SK-N-SH (cell line): ENCODE results near the gene ADCY1.

Experiments used
- FOSL2 ChIP-seq: IDR thresholded peaks from 2 replicates; pipeline ENCODE4 v1.4.0; 2012; ENCODE audit warnings: low read depth, mild to moderate bottlenecking, moderate library complexity, borderline replicate concordance
- FOXM1 ChIP-seq: IDR thresholded peaks from 2 replicates; pipeline ENCODE4 v1.4.0; 2012; ENCODE audit warnings: low read depth, mild to moderate bottlenecking
- JUND ChIP-seq: IDR thresholded peaks from 2 replicates; pipeline ENCODE4 v1.4.0; 2012
- NFIC ChIP-seq: IDR thresholded peaks from 2 replicates; pipeline ENCODE4 v1.4.0; 2012; ENCODE audit warnings: borderline replicate concordance
- POLR2AphosphoS5 ChIP-seq: IDR thresholded peaks from 2 replicates; pipeline ENCODE4 v1.6.1; 2012; ENCODE audit warnings: low read depth, low read length
- RFX5 ChIP-seq: IDR thresholded peaks from 2 replicates; pipeline ENCODE4 v1.6.1; 2012; ENCODE audit warnings: mild to moderate bottlenecking, improper control_type of control experiment, low read length
- TAF1 ChIP-seq: IDR thresholded peaks from 2 replicates; pipeline ENCODE4 v1.6.1; 2012; ENCODE audit warnings: low read depth, mild to moderate bottlenecking, low read length, moderate library complexity, borderline replicate concordance
- YY1 ChIP-seq: IDR thresholded peaks from 2 replicates; pipeline ENCODE4 v1.4.0; 2012; ENCODE audit warnings: low read depth, mild to moderate bottlenecking
- TF ChIP-seq, protein P1 (sequence below): IDR thresholded peaks from 2 replicates; pipeline ENCODE4; 2012
- TF ChIP-seq, protein P2 (sequence below): fragments of 200-600 bp; sonication (generic); IDR thresholded peaks from 2 replicates; pipeline ENCODE4 v1.6.1; 2017; ENCODE audit warnings: antibody characterized with exemption, mild to moderate bottlenecking, moderate library complexity
- TF ChIP-seq, protein P3 (sequence below): fragments of 150-350 bp; IDR thresholded peaks from 2 replicates; pipeline ENCODE4 v1.6.1; 2017; ENCODE audit warnings: antibody characterized with exemption, low read length, low read depth, borderline replicate concordance
- TF ChIP-seq, protein P4 (sequence below): IDR thresholded peaks from 2 replicates; pipeline ENCODE4 v1.4.0; 2012; ENCODE audit warnings: low read depth, borderline replicate concordance
- TF ChIP-seq, protein P5 (sequence below): IDR thresholded peaks from 2 replicates; pipeline ENCODE4 v1.4.0; 2012; ENCODE audit warnings: low read depth

DNA sequence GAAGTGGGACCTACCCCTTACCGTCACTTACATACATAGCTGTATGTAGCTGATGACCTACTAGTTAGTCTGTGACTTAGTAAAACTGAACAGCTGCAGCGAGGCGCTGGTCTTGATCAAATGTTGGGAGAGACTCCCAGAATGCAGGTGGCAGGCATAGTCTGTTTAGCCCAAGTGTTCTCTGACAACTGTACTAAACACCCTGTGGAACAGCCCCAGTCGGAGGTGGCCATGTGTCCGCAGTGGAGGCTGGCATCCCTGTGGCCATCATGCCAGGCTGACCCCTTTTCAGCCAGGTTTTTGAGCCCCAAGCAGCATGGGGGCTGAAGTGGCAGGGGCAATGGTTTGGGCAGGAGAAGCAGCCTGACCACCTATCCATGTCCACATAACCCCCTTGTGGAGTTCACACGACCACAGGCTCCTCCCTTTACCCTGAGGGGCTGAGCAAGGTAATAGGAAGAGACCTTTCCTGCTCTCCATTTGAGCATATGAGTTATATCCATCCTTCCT, 7.2 kb downstream of the ADCY1 start:
- TF ChIP-seq FOSL2 = no peak
- TF ChIP-seq, protein P1, sequence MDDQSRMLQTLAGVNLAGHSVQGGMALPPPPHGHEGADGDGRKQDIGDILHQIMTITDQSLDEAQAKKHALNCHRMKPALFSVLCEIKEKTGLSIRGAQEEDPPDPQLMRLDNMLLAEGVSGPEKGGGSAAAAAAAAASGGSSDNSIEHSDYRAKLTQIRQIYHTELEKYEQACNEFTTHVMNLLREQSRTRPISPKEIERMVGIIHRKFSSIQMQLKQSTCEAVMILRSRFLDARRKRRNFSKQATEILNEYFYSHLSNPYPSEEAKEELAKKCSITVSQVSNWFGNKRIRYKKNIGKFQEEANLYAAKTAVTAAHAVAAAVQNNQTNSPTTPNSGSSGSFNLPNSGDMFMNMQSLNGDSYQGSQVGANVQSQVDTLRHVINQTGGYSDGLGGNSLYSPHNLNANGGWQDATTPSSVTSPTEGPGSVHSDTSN = no peak
- TF ChIP-seq, protein P2, sequence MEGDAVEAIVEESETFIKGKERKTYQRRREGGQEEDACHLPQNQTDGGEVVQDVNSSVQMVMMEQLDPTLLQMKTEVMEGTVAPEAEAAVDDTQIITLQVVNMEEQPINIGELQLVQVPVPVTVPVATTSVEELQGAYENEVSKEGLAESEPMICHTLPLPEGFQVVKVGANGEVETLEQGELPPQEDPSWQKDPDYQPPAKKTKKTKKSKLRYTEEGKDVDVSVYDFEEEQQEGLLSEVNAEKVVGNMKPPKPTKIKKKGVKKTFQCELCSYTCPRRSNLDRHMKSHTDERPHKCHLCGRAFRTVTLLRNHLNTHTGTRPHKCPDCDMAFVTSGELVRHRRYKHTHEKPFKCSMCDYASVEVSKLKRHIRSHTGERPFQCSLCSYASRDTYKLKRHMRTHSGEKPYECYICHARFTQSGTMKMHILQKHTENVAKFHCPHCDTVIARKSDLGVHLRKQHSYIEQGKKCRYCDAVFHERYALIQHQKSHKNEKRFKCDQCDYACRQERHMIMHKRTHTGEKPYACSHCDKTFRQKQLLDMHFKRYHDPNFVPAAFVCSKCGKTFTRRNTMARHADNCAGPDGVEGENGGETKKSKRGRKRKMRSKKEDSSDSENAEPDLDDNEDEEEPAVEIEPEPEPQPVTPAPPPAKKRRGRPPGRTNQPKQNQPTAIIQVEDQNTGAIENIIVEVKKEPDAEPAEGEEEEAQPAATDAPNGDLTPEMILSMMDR = no peak
- no peak for TF ChIP-seq YY1
- TF ChIP-seq POLR2AphosphoS5 = no peak
- TF ChIP-seq, protein P3, sequence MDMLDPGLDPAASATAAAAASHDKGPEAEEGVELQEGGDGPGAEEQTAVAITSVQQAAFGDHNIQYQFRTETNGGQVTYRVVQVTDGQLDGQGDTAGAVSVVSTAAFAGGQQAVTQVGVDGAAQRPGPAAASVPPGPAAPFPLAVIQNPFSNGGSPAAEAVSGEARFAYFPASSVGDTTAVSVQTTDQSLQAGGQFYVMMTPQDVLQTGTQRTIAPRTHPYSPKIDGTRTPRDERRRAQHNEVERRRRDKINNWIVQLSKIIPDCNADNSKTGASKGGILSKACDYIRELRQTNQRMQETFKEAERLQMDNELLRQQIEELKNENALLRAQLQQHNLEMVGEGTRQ = no peak
- no peak for TF ChIP-seq RFX5
- TF ChIP-seq JUND = no peak
- TF ChIP-seq, protein P4, sequence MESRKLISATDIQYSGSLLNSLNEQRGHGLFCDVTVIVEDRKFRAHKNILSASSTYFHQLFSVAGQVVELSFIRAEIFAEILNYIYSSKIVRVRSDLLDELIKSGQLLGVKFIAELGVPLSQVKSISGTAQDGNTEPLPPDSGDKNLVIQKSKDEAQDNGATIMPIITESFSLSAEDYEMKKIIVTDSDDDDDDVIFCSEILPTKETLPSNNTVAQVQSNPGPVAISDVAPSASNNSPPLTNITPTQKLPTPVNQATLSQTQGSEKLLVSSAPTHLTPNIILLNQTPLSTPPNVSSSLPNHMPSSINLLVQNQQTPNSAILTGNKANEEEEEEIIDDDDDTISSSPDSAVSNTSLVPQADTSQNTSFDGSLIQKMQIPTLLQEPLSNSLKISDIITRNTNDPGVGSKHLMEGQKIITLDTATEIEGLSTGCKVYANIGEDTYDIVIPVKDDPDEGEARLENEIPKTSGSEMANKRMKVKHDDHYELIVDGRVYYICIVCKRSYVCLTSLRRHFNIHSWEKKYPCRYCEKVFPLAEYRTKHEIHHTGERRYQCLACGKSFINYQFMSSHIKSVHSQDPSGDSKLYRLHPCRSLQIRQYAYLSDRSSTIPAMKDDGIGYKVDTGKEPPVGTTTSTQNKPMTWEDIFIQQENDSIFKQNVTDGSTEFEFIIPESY = no peak
- no peak for TF ChIP-seq TAF1
- no peak for TF ChIP-seq NFIC
- TF ChIP-seq FOXM1 = no peak
- TF ChIP-seq, protein P5, sequence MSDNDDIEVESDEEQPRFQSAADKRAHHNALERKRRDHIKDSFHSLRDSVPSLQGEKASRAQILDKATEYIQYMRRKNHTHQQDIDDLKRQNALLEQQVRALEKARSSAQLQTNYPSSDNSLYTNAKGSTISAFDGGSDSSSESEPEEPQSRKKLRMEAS = no peak
